SK-N-DZ (cell line): ENCODE data around the gene LRFN2.
A peak's percentile ranks its signal among the peaks of the same experiment; 100 is the strongest.

Experiments used
- DNase-seq: peaks from one replicate; pipeline ENCODE4 v3.0.0-alpha.2; 2015; ENCODE audit warnings: low spot score

LRFN2 gene

GRCh38 chr6:40438246-40438887, 148.8 kb downstream of the LRFN2 start:
- no peak for DNase-seq

DNA sequence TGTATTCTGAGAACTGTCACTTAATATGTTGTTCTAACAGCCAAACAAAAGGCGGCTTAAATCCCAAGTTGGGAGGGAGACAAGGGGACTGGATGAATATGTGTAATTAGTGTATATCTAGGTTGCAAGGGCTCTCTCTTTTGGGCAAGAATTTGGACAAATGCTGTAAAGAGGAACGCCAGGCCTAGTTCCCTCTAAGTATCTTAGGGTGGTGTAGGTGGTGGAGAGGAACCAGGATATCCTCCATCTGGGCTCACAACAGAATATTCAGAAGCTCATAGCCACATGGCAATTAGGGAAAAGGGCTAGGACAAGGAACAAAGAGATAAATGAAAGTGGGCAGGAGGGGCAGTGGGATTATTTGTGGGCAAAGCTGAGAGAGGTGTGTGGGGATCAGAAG, 149.5 kb downstream of the LRFN2 start:
- DNase-seq, result no peak

GRCh38 chr6:40436685-40437604, 150.2 kb downstream of the LRFN2 start:
- DNase-seq, result no peak

DNA sequence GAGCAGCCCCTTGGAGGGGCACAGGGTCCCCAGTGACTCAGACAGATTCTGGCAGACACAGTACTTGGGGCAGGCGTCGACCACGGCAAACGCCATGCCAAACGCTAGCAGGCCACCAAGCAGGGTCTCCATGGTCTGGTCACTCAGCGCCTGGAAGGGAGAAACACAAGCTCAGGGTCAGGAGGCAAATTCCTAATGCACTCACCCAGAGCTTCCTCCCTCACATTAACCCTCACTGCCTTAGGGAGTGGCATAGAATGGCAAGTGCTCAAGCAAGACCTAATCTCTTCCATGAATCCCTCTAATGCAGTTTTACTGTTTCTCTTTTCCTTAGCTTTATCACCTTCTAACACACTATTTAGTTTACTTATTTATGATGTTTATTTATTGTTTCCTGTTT, 154.2 kb downstream of the LRFN2 start:
- no peak for DNase-seq

DNA sequence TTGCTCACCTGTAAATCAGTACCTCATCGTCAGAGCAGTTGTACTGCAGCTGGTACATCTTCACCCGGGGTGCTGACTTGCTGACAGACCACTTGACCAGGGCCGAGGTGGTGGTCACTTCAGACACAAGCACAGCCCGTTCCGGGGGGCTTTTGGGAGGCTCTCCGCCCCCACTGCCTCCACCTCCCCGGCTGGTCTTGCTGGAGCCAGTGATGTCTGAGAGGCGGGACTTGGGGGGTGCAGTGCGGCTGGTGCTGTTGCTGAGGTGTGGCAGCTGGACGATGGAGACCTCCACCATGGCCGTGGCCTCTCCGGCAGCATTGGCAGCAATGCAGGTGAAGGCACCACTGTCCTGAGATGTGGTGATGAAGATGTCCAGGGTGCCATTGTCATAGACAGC, 155.5 kb downstream of the LRFN2 start:
- no peak for DNase-seq

DNA sequence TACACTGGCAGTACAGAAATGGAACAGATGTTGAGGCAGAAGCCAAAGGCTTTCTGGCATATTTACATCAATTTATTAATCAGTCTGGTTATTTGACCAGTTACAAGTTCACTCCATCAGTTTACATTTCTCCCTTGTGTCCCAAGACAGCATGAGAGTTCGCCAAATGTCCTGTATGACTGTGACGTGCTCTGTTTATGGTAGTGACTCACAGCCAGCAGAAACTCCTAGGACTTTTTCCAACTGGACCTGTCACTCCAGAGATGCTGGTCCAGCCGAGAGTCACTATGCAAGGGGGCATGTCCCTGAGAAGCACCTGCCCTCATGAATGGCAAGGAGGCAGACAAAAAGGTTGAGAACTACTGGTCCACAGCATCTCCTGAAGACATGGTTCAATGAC, 160.0 kb downstream of the LRFN2 start:
- no peak for DNase-seq

- no peak for DNase-seq
Measured at GRCh38 chr6:40426346-40427066, 160.7 kb downstream of the LRFN2 start.

DNA sequence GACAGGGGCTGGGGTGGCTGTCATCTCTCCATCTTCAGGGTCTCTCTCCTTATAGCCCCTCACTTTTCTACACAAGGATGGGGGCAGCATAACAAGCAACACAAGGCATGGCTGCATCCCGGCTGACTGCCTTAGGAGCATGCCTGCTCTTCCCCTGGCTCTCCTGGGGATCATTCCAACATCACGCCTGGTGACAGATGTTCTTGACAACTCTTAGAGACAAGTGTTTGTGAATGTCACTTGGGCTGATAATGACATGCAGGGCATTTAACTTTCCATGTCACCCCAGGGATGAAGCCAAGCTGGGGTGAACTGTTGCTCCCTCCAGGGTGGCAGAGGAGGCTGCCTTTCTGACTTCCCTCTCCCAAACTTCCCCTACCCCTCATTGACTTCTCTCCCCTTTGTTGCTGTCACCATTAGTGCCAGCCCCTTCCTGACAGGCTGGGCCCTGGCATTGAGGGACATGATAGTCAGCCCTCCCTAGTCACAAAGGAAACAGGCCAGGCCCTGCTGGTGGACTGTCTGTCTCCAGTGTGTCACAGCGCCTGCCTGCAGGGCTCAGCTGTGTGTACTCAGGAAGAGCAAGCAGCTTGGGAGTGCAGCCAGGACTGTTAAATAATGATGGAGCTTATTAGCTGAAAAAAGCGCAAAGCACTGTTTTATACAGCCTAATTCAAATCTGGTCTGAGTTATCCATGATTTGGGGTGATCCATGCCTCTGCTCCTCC, 161.8 kb downstream of the LRFN2 start:
- DNase-seq, result no peak

DNA sequence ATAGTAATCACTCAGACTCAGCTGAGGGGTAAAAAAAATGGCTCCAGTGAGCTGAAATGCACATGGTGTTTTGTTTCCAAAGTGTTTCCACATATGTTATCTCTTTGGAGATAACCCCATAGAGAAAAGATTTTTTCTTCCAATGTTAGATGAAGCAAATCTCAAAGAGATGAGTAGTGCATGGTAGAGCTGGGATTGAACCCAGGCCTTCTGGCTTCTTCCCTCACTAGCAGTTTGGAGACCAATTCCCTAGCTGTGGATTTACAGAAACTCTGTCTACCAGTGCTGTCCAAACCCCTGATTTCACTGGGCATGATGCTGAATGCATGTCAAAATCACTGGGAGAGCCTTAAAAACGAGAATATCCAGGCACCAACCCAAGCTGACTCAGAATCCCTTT, 165.1 kb downstream of the LRFN2 start:
- DNase-seq, result no peak

GRCh38 chr6:40419946-40420728, 167.0 kb downstream of the LRFN2 start:
- no peak for DNase-seq

GRCh38 chr6:40419377-40419776, 167.8 kb downstream of the LRFN2 start:
- DNase-seq, result no peak

DNA sequence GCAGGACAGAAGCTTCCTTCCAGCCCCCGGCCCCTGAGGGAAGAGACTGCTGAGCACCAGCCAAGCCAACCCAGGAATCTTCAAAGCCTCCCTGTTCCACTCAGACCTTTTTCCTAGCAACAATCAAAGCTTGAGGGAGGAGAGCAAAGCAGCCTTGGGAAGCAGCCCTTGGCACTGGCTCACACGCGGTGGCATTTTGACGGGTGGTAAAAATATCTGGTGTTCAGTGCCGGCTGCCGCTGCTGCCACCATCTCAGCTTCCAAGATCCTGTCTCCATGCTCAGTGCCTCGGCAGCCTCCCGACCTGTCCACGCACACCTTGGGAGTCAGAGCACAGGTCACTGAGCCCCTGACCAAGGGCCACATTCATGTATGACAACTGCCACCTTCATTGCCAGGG, 170.1 kb downstream of the LRFN2 start:
- DNase-seq, result no peak

DNA sequence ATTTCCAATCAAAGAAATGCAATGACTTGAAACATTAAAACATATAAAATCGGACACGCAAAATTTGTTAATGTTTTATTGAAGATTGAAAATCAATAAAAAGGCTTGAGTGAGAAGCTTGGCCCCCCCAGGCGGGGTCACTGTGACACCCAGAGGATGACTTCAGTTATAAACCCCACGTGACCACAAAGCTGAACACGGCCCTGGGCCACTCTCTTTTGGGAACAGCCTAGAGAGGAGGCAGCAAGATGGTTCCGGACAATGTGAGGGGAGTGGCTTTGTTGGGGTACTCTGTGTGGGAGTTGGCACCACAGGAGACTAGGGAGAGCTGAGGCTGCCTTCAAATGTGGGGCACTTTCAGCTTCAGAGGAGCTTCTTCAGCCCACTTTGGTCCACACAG, 172.5 kb downstream of the LRFN2 start:
- DNase-seq, result no peak

DNA sequence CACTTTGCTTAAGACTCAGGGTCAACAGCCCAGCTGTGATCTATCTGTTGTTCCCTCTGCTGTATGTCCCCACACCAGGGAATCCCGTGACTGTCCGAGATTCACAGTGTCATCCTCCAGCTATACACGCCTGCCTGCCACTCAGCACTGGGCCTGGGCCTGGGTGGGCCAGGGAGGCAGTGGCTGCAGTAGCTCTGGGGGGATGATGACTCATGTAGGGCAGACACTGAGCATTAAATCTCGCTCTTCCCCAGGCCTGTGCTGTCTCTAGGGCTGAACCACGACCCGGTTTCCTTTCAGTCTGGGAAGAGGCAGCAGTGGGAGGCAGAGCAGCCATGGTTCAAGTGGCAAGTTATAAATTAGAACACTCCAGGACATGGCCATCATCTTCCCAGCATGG, 173.9 kb downstream of the LRFN2 start:
- DNase-seq, result no peak

- peak; percentile 22 for DNase-seq
Measured at GRCh38 chr6:40411881-40412280, 175.3 kb downstream of the LRFN2 start.

GRCh38 chr6:40410821-40411220, 176.3 kb downstream of the LRFN2 start:
- peak; percentile 23 for DNase-seq

DNA sequence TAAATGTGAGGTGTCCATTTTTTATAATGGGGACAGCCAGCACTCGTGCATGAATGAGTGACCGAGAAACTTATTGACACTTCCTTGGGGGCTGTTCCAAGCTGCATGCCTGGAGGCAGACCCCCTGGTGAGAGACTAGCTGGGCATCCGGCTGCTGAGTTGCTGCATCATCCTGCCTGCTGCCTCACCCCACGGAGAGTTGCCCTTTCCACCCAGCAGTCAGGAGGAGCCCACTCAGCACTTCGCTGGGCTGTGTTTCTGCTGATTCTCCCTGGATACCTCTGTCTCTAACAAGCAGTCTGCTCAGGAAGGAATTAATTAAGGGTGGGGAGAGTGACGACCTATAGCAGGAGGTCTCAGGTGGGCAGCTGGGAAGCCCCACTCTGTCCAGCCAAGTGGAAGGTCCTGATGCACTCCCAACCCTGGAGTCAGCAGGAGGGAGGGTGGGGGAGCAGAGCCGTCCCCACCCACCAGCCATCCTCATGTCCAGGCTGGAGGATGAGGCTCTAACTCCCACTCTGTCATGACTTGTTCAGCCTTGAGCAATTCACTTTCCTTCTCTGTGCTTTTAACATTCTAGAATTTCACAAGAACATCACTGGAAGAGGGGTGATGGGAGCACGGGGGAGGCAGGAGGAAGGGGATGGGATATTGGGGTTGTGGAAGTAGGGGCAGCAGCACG, 177.3 kb downstream of the LRFN2 start:
- DNase-seq, result no peak

DNA sequence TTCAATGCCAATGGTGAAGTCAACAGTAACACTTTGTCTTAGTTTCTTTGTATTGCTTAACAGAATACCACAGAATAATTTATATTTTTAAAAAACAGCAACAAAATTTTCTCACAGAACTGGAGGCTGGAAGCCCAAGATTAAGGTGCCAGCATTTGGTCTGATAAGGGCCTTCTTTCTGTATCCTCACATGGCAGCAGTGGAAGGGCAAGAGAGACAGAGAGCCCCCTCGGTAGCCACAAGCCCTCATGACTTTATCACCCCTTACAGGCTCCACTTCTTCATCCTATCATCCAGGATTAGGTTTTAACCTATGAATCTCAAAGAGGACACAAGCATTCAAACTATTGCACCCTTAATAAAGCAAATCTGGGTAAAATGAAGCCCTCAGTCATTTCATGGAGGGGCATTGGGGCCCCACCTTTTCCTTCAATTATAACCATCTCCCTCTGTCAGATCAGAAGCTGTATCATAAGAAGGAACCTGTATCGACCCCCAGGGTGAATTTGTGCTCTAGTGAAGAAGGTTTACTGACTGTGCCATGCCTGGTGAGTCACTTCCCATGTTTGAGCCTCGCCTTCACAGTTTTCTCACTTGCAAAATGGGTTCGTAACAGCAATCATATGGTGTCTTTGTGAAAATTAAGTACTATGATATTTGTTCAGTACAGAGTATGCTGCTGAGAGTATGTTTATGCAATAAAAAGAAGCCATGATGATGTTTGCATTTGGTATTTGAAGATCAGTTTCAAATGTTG, 178.2 kb downstream of the LRFN2 start:
- no peak for DNase-seq

- no peak for DNase-seq
Measured at GRCh38 chr6:40407239-40407638, 179.9 kb downstream of the LRFN2 start.

GRCh38 chr6:40406175-40406574, 181.0 kb downstream of the LRFN2 start:
- no peak for DNase-seq
